GM19324 (cell line): Measurements from ENCODE around the gene RPAP3.

Experiments used
- ATAC-seq: cut with Tn5 transposase; IDR thresholded peaks from one replicate; pipeline ENCODE4 v1.9.1; 2021; ENCODE audit warnings: mild to moderate bottlenecking, moderate library complexity; ENCODE audit not compliant: unreplicated experiment, low FRiP score

The RPAP3 gene

DNA sequence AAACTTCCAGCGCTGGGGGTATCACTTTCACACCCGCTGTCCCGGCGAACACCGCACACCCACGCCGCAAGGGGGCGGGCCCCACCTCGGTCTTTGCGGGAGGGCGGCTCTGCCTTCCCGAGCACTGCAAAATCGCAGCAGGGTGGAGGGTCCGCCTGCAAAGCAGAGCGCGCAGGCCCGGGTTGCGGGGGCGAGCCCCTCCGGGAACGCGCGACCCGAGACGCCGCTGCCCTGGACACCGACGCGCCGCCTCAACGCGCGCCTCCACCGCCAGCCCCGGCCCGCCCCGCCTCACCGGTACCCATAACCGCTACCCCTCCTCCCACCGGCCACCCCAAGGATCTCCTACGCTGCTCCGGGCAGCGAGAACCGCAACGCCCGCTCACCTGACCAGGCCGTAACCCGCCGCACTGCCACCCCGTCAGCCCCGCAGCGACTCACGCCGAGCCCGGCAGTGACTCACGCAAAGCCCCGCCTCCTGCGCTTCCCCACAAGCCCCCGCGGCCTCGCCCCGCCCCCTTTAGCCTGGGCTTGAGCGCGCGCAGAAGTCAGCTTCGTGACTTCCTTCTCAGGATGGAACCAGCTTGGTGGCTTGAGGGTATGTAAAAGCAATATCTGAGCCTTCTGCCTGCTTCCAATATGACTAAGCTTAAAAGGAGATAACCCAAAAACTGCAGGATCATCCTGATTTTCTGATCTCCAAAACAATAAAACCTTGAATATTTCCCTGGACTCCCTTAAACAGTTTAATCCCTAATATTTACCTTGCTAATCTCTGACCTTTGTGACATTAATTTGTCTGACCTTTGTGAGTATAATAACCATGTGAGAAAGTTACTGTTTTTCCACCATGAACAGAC is at the start of gene RPAP3:
TSS of gene RPAP3 (minus strand) at position 465 of the 860 bp plus-strand sequence. CDS start 3,190 bp downstream, outside the sequence.
- peak; percentile 81 for ATAC-seq

- ATAC-seq = no peak
Observed at GRCh38 chr12:47754881-47755280, 49.1 kb upstream of the RPAP3 start.

DNA sequence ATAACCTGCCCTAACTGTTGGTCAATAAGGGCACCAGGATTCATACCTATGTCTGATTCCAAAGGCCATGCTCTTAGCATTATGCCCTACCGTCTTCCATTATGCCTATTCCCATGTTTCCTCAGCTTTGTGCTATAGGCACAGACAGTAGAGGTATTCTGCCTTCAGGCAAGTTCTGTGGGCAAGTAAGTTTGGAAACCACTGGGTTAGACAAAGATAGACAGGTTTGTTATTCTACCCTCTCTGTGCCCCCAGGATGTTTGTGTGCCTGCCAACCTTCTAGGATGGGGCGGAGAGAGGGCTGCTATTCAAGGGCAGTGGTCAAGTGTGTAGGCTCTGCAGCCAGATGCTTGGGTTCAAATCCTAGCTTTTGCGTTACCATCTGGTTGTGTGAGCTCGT is 48.3 kb upstream of the RPAP3 start:
- no peak for ATAC-seq

- ATAC-seq = no peak
Observed at GRCh38 chr12:47753021-47754001, 47.5 kb upstream of the RPAP3 start.

DNA sequence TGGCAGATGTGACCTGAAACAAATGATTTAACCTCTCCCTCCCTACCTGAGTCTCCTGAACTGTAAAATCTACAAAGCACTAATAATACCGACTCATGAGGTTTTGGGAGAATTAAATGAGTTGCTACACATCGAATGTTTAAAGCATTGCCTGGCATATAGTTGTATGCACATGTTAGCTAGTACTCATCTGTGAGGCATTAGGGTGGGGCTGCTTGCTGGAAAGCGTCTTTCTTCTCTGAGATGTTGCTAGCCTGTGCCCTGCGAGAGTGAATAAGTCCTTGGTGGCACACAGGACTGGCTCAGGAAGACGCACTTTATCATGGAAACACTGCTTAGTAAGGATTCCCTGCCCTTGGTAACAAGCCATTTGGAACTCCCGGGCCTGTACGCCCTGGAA is 46.7 kb upstream of the RPAP3 start:
- ATAC-seq = no peak

DNA sequence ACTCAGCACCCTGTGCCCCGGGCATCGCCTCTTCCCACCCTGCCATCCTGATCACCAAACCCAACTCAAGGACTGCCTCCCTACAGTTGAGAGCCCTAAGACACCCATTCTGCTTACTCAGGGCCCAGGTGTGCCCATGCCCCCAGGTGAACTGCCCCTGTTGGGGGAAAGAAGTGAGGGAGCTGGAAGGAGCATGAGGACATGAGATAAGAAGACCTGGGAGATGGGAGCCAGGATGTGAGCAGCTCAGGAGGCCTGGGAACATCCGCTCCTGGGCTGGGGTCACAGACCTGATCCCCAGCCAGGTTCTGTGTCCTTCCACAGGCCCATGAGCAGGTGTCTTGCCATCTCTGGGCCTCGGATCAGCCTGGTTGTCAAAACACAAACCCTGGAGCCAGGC is 46.3 kb upstream of the RPAP3 start:
- ATAC-seq = no peak

DNA sequence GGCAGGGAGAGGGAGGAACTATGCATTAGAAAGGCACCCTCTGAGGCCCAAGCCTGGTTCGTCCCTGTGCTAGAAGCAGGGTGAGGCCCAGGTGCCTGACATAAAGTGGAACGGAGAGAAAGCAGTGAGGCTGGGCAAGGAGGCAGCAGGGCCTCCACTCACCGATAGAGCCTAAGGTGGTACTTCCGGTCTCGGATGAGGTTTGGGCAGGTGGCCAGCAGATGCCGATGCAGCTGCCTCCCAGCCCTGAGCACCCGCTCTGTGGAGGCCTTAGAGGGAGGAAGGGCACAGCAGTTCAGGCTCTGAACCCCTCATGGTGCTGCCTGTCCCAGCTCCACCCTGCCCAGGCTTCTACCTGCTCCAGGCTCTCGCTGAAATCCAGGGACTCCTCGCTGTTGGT is 45.7 kb upstream of the RPAP3 start:
- no peak for ATAC-seq

- ATAC-seq = no peak
Observed at GRCh38 chr12:47750916-47751470, 45.2 kb upstream of the RPAP3 start.

- ATAC-seq = no peak
Observed at GRCh38 chr12:47750229-47750798, 44.5 kb upstream of the RPAP3 start.

DNA sequence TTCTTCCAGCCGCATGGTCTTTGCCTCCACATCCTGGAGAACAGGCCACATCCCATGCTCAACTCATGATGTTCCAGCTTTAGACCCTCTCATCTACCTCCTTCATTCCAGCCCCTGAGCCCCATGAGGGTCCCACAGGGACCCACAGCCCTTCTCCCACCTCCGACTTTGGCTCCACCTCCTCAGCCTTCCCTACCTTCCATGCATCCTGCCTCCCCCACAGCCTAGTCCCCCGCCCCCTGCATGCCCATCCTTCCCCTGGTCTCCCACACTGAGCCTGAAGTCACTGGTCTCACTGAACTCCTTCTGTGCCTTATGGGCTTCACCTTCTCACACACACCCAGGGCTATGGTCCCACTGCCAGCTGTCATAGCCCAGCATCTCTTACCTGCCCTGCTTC is 43.1 kb upstream of the RPAP3 start:
- no peak for ATAC-seq

DNA sequence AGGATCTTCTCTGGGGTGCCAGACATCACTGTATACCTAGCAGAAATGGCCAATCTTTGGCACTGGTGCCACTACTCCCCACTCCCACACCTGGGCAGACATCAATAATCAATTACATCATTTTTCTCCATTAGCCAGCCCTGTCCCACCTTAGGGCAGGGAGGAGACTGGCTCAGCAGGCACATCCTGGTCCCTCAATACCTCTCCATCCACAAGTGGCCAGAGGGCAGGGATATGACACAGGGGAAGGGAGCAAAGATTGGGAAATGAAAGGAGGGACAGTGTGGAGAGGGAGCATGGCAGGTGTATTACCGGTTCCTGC is 42.6 kb upstream of the RPAP3 start:
- ATAC-seq = no peak

DNA sequence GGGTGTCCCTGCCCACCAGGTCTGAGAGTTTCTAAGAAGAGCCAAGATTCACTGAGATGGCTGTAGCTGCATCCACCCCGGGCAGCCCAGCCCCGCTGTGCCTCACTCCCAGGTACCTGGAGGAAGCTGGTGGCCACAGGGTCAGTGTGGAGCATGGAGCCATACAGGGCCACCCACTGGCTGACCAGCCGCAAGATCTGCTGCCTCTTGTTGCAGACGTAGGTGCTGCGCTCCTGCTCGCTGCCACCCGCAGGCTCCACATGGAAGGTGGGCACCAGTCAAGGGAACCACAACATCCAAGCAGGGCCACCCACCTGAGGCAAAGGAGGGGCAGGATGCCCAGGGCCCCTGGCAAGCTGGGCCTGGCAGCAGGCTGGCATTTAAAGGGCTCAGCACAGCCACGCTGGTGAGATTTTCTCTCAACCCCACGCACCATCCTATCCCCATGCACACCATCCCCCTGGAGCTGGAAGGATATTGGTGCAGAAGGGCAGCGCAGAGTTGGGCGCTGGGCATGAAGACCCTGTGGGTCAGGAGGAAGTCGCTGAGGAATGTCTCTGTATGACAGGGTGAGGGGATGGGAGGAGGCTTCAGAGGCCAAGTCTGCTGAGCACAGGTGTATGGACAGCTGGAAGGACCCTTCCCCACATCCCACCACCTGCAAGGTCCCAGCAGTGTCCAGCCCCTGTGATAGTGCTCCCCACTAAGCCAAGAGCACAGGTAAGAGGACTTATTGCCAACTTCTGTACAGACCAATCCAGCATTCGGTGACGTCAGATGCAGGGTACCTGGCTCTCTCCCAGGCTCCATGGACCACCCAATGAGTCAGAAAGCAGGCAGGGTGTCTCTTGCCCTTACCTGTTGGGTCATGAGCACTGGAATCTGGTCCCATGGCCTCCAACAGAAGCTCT is 42.0 kb upstream of the RPAP3 start:
- no peak for ATAC-seq

DNA sequence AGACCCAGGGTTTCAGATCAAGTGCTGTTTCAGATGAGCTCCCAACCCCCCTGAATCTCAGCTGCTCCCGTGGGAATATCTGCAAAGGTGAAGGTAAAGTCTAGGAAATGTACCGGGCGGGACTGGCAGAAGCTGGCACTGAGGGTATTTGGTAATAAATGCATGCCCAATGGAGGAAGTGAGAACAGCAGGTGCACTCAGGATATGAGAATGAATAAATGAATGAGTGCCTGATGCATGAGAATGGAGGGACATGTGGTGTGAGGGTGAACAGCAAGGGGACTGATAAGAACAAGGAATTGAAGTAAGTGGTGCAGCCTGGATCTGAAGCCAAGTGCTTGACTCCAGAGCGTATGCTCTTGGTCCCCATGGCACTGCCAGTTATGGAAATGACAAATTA is 41.3 kb upstream of the RPAP3 start:
- no peak for ATAC-seq

GRCh38 chr12:47746523-47746922 is 40.7 kb upstream of the RPAP3 start:
- ATAC-seq = no peak

DNA sequence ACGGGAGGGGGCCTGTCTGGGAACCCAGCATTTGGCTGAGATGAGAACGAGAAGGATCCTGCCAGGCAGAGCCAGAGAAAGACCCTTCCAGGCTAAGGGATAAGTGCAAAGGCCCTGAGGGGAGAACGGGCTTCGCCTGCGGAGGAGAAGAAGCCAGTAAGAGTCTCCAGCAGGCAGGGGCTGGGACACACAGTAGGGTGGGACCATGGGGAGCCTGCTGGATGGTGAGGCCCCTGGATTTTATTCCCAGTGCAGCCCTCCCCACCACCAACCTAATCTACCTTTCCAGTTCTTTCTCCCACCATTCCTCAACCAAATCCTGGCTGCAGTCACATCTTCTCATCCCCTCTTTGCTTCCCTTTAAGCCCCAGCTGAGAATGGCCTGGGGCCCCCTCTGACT is 40.2 kb upstream of the RPAP3 start:
- ATAC-seq = no peak

DNA sequence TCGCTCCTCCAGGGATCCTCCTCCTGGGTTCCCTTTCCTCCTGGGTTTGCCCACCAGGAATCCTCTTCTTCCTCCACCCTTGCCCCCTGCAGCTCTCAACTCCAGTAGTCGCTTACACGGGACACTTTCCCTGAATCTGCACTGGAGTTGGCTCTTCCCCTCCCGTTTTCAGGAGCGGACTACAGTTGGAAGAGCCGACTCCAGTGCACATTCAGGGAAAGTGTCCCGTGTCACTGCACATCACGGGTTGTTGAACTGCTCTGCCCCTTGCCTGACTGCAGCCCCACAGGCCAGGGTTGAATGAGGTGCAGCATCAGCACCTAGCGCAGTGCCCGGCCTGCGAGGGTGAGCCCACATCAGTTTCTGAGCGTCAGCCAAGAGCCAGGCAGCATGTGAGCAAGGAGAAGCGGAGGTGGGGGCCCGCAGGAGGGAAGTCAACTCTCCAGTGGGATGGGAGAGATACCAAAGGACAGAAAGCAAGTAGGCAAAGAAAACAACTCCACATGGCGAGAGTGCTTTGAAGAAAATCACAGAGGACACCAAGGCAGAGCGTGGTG is 39.7 kb upstream of the RPAP3 start:
- no peak for ATAC-seq

GRCh38 chr12:47744778-47745436 is 39.1 kb upstream of the RPAP3 start:
- ATAC-seq = no peak

DNA sequence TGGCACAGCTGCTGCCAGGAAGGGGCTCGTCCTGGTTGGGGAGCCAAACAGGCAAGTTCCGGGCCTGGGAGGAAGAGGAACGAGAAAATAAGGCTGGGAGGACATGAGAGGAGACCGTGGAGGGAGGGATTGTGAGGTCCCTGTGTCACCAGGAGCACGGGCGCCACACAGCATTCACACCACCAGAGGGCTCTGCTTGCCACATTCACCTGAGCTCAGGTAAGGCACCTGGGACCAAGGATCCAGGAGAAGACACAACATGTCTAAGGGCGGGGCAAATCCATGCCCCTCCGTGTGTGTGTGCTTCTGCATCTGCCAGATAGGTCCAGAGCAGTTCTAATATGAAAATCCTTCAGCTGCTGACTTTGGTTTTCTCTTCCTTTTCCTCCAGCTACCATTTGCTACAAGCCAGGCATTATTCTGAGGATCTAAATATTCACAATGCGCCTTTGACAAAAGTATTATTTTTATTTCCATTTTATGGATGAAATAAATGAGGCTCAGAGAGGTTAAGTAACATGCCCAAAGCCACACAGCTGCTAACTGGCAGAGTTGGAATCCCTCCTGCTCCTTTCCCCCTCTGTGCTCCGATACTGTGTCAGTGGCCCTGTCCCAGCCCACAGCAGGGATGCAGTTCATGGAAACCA is 38.3 kb upstream of the RPAP3 start:
- ATAC-seq = no peak
